Stimulated activated CD8-positive, alpha-beta memory T cell treated with anti-CD3 and anti-CD28 coated beads, Interleukin-4, amount 100 ng/mL, for 24 hours (primary cell): Measurements from ENCODE around the gene CD209.
"Not testable (repeated sequence)": the region's sequence is repeated elsewhere in the genome, so short reads cannot be mapped to it uniquely, and the experiment has no call there.

Experiments used
- DNase-seq: peaks from one replicate; pipeline ENCODE4 v3.0.0-alpha.2; 2020; ENCODE audit warnings: low read depth

The CD209 gene

GRCh38 chr19:7767487-7767886 is 20.2 kb upstream of the CD209 start:
- no peak for DNase-seq

- DNase-seq = no peak
These were observed 19.2 kb upstream of the CD209 start for GRCh38 chr19:7766535-7766934.

- DNase-seq = not testable (repeated sequence)
These were observed 17.7 kb upstream of the CD209 start for GRCh38 chr19:7765043-7765442.

- DNase-seq = not testable (repeated sequence)
These were observed 16.8 kb upstream of the CD209 start for GRCh38 chr19:7764157-7764556.

GRCh38 chr19:7763696-7764095 is 16.4 kb upstream of the CD209 start:
- DNase-seq = no peak

- no peak for DNase-seq
These were observed 15.5 kb upstream of the CD209 start, which contains the start of gene CLEC4M for GRCh38 chr19:7762719-7763293. TSS of gene CLEC4M (plus strand) at chr19:7763243. CDS start at chr19:7763267, 24 bp downstream.

- no peak for DNase-seq
These were observed 11.8 kb upstream of the CD209 start for GRCh38 chr19:7759156-7759555.

- no peak for DNase-seq
These were observed 10.0 kb upstream of the CD209 start for GRCh38 chr19:7757358-7757757.

- DNase-seq = no peak
These were observed 8.9 kb upstream of the CD209 start for GRCh38 chr19:7756258-7756657.

GRCh38 chr19:7751157-7751783 is 3.9 kb upstream of the CD209 start:
- no peak for DNase-seq

GRCh38 chr19:7748756-7749155 is 1.4 kb upstream of the CD209 start:
- DNase-seq = no peak

- DNase-seq = no peak
These were observed 837 bp upstream of the CD209 start for GRCh38 chr19:7748171-7748570.

- not testable (repeated sequence) for DNase-seq
These were observed 1.0 kb downstream of the CD209 start for GRCh38 chr19:7746306-7746705.

- no peak for DNase-seq
These were observed 2.3 kb downstream of the CD209 start for GRCh38 chr19:7744871-7745650.

- DNase-seq = no peak
These were observed 3.0 kb downstream of the CD209 start for GRCh38 chr19:7744199-7744786.

GRCh38 chr19:7743425-7743841 is 3.9 kb downstream of the CD209 start:
- DNase-seq = peak; percentile 30

GRCh38 chr19:7742991-7743390 is 4.3 kb downstream of the CD209 start:
- DNase-seq = no peak

- DNase-seq = no peak
These were observed 4.8 kb downstream of the CD209 start for GRCh38 chr19:7742575-7742974.

- no peak for DNase-seq
These were observed 6.7 kb downstream of the CD209 start for GRCh38 chr19:7740682-7741054.

GRCh38 chr19:7739801-7740681 is 7.3 kb downstream of the CD209 start:
- no peak for DNase-seq

- DNase-seq = no peak
These were observed 8.1 kb downstream of the CD209 start for GRCh38 chr19:7739211-7739755.

- no peak for DNase-seq
These were observed 9.3 kb downstream of the CD209 start for GRCh38 chr19:7738023-7738422.
